Upper lobe of left lung (tissue), 6 donors: ENCODE measurements around the gene TMEM245. TPM values are rescaled to one million over a fixed set of nuclear protein-coding genes. Genes with fewer than 3 reads are reported as not detected.

Experiments used
- ATAC-seq, 2 donors: fragments of 200-7000 bp; cut with Tn5 transposase; one replicate each; pipeline ENCODE4 v1.9.1; 2022; ENCODE audit warnings: mild to moderate bottlenecking in 2 of 2, moderate library complexity in 2 of 2; ENCODE audit not compliant: low FRiP score in 2 of 2
- DNase-seq, 2 donors: peaks; one replicate each; pipeline ENCODE4 v3.0.0-alpha.2; 2019 to 2020
- H3K27ac ChIP-seq, 4 donors: fragments of 200-600 bp; sonication (generic); one replicate each; pipeline ENCODE4 v1.5.1; 2016 to 2019
- H3K27me3 ChIP-seq, 4 donors: fragments of 200-600 bp; sonication (generic); one replicate each; pipeline ENCODE4 v1.5.1; 2017 to 2019
- H3K36me3 ChIP-seq, 4 donors: fragments of 200-600 bp; sonication (generic); one replicate each; pipeline ENCODE4 v1.5.1; 2016 to 2019
- H3K4me1 ChIP-seq, 4 donors: fragments of 200-600 bp; sonication (generic); one replicate each; pipeline ENCODE4 v1.5.1; 2018 to 2019
- H3K4me3 ChIP-seq, 4 donors: fragments of 200-600 bp; sonication (generic); one replicate each; pipeline ENCODE4 v1.5.1; 2017 to 2019; ENCODE audit warnings: mild to moderate bottlenecking in 2 of 4, moderate library complexity in 1 of 4
- H3K9me3 ChIP-seq, 4 donors: fragments of 200-600 bp; sonication (generic); one replicate each; pipeline ENCODE4 v1.5.1; 2018 to 2019
- EP300 ChIP-seq, 4 donors: sonication (generic); formaldehyde crosslinking; IDR thresholded peaks; one replicate each; pipeline ENCODE4 v1.5.1; 2017; ENCODE audit warnings: antibody characterized with exemption in 4 of 4, control low read depth in 2 of 4
- POLR2A ChIP-seq, 4 donors: fragments of 450-650 bp; IDR thresholded peaks; one replicate each; pipeline ENCODE4 v1.5.1; 2016 to 2017; ENCODE audit warnings: antibody characterized with exemption in 4 of 4, mild to moderate bottlenecking in 2 of 4
- POLR2AphosphoS5 ChIP-seq, 2 donors: sonication (generic); formaldehyde crosslinking; IDR thresholded peaks; one replicate each; pipeline ENCODE4 v1.5.1; 2017; ENCODE audit warnings: antibody characterized with exemption in 2 of 2
- WGBS, 2 donors: methylation state at CpG; one replicate each; pipeline ENCODE4 v1.1.5; 2017 to 2018; 5-methylcytosine and 5-hydroxymethylcytosine counted together
- total RNA-seq, 6 donors: library from RNA; depleted of rRNA in 4 of 6; stranded (reverse); fragments of >200 nt in 4 of 6; gene quantifications; one replicate each; pipeline versions ENCODE4 v1.1.0 to v1.2.1, GENCODE V29; 2016 to 2021
- TF ChIP-seq, protein P1 (sequence below), 6 experiments: fragments of 450-650 bp in 4 of 6; fragments of 200-600 bp in 2 of 6; sonication (generic) in 2 of 6; IDR thresholded peaks; one replicate each; pipeline ENCODE4 v1.5.1; 2016 to 2019; ENCODE audit warnings: antibody characterized with exemption in 6 of 6
- donor health status: DM: no; HTN: no; CAD: no; lungs with moderate emphysema.
- donor health status: DM: no; HTN: yes; CAD: no; lungs with severe emphysema.

TMEM245 gene
- total RNA-seq, 6 donors from 2014 or later: 54.5 to 203 (median 88.7) TPM

DNA sequence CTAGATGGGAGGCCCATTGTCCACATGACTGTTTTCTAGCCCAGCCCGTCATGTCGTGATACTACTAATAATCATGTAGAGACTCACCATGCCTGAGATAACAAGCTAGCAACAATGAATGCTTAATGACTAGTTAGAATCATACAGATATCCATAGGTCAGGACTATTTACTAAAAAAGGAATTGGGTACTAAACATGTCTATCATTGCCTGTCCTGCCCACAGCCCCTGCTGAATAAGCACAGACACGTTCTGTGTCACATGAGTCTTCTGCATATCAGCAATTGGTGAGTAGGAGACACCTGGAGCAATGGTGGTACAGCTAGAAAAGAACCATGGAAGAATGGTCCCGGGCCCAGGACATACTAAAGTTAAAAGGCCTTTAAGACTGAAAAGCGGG lies 29.3 kb upstream of the TMEM245 start:
- 89 to 95% methylated on average over 5 of the region's 5 CpGs for WGBS, 2 donors
- peaks cover 0 to 7% (median 2%) of the 10 kb centered on the region in 4 donors for H3K9me3 ChIP-seq
- H3K27me3 ChIP-seq: no peaks in the 10 kb centered on the region
- H3K4me1 ChIP-seq: no peaks in the 10 kb centered on the region
- H3K27ac ChIP-seq: no peak overlapping the region
- DNase-seq (no peak), ATAC-seq (no peak)
- H3K4me3 ChIP-seq: no peak overlapping the region
- no peak for TF ChIP-seq EP300 (IDR thresholded peaks at IDR 0.05)
- TF ChIP-seq, protein P1, sequence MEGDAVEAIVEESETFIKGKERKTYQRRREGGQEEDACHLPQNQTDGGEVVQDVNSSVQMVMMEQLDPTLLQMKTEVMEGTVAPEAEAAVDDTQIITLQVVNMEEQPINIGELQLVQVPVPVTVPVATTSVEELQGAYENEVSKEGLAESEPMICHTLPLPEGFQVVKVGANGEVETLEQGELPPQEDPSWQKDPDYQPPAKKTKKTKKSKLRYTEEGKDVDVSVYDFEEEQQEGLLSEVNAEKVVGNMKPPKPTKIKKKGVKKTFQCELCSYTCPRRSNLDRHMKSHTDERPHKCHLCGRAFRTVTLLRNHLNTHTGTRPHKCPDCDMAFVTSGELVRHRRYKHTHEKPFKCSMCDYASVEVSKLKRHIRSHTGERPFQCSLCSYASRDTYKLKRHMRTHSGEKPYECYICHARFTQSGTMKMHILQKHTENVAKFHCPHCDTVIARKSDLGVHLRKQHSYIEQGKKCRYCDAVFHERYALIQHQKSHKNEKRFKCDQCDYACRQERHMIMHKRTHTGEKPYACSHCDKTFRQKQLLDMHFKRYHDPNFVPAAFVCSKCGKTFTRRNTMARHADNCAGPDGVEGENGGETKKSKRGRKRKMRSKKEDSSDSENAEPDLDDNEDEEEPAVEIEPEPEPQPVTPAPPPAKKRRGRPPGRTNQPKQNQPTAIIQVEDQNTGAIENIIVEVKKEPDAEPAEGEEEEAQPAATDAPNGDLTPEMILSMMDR (IDR thresholded peaks at IDR 0.05): no peak
- TF ChIP-seq POLR2AphosphoS5 (IDR thresholded peaks at IDR 0.05): no peak
- no peak for TF ChIP-seq POLR2A (IDR thresholded peaks at IDR 0.05)
- H3K36me3 ChIP-seq: no peaks in the 10 kb centered on the region

DNA sequence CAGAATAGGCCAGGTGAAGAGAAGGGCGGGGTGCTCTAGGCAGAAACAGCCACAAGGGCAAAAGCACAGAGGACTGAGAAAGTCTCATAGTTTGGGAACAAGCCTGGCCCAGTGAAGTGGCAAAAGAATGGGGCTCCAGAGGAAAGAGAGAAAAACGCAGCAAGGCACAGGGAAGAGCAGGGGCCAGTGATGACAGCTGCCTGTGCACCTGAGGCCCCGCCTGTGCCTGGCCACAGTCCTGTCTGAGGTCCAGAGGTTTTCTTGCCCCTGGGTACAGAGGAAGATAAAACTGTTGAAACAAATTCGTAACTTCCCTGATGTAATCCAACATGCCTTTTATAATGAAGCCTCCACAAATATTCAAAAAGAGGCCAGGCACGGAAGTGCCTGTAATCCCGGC lies 25.3 kb upstream of the TMEM245 start:
- TF ChIP-seq EP300 (IDR thresholded peaks at IDR 0.05) (no peak), POLR2AphosphoS5 (IDR thresholded peaks at IDR 0.05) (no peak), POLR2A (IDR thresholded peaks at IDR 0.05) (no peak)
- TF ChIP-seq, protein P1 (IDR thresholded peaks at IDR 0.05): no peak
- Histone ChIP-seq H3K4me3 (no peak overlapping the region), H3K9me3 (no peaks in the 10 kb centered on the region), H3K36me3 (no peaks in the 10 kb centered on the region), H3K27ac (no peak overlapping the region), H3K27me3 (no peaks in the 10 kb centered on the region), H3K4me1 (no peaks in the 10 kb centered on the region)
- DNase-seq (no peak), ATAC-seq (no peak)
- 89% methylated on average over 6 of the region's 6 CpGs for WGBS, 2 donors

DNA sequence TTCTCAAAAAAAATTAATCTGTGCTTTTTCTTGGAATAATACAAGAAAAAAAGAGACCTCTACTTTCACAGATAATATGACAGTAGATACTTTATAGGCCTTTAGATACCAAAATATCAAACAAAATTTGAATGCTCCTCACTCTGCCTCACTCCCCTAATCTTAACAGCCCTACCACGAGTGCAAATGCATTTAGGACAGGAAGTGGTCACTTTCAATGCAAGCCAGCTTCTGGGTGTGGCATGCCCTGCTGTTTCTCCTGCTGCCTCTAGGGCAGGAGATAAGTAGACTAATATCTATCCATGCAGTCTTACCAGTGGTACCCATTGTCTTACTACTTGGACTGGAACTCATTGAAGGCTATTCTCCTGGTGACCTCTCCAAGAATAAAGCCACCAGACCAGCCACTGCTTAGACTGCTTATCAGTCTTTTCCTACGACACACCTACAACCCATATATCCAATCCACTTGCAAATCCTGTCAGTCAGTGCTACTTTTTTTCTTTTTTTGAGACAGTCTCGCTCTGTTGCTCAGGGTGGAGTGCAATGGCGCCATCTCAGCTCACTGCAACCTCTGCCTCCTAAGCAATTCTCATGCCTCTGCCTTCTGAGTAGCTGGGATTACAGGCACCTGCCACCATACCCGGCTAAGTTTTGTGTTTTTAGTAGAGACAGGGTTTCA lies 24.3 kb upstream of the TMEM245 start:
- no peaks in the 10 kb centered on the region for H3K36me3 ChIP-seq
- ATAC-seq: no peak
- no peak for DNase-seq
- H3K4me1 ChIP-seq: no peaks in the 10 kb centered on the region
- no peaks in the 10 kb centered on the region for H3K27me3 ChIP-seq
- WGBS, 2 donors: 73 to 78% methylated on average over 5 of the region's 5 CpGs
- no peak overlapping the region for H3K4me3 ChIP-seq
- H3K27ac ChIP-seq: no peak overlapping the region
- H3K9me3 ChIP-seq: no peaks in the 10 kb centered on the region
- TF ChIP-seq, protein P1 (IDR thresholded peaks at IDR 0.05): peak in 1 of 6 experiments; percentile 28
- TF ChIP-seq EP300 (IDR thresholded peaks at IDR 0.05): no peak

DNA sequence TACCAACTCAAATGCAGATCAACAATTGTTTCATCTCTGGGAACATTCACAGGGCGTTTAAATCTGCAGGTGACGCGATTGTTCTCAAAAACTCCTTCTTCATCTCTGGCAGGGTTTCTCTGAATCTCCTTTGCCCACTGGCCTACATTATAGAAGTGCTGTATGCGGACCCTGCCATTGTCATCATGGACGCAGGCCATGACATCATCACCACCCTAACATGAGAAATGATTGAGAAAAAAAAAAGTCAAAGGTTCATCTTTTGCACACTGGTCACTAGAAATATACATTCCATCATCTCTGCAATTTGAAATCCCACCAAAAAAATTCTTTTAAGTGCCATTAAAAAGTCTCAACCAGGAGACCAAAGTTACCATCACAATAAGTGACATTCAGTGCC lies 21.6 kb upstream of the TMEM245 start:
- no peaks in the 10 kb centered on the region for H3K36me3 ChIP-seq
- H3K9me3 ChIP-seq: no peaks in the 10 kb centered on the region
- H3K4me3 ChIP-seq: no peak overlapping the region
- WGBS, 2 donors: 92 to 94% methylated on average over 5 of the region's 5 CpGs
- no peaks in the 10 kb centered on the region for H3K4me1 ChIP-seq
- ATAC-seq (no peak), DNase-seq (no peak)
- TF ChIP-seq POLR2AphosphoS5 (IDR thresholded peaks at IDR 0.05) (no peak), POLR2A (IDR thresholded peaks at IDR 0.05) (no peak), EP300 (IDR thresholded peaks at IDR 0.05) (no peak)
- TF ChIP-seq, protein P1 (IDR thresholded peaks at IDR 0.05): no peak
- H3K27ac ChIP-seq: no peak overlapping the region
- no peaks in the 10 kb centered on the region for H3K27me3 ChIP-seq

DNA sequence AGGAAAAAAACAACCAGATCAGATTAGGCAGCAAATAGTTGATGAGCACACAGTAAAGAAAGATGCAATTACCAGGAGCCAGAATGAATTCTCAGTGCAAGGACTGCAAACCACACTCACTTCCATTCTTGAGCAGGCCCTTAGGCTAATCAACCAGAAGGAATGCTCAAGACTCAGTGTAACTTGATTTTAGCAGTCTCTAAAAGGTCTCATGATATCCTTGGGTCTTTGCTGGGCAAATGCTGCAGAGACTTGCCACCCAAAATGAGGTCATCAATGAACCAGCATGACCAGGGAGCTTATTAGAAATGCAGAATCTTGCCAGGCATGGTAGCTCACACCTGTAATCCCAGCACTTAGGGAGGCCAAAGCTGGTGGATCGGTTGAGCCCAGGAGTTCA lies 20.1 kb upstream of the TMEM245 start:
- TF ChIP-seq EP300 (IDR thresholded peaks at IDR 0.05): no peak
- TF ChIP-seq, protein P1 (IDR thresholded peaks at IDR 0.05): no peak
- no peak for TF ChIP-seq POLR2AphosphoS5 (IDR thresholded peaks at IDR 0.05)
- no peak for TF ChIP-seq POLR2A (IDR thresholded peaks at IDR 0.05)
- Histone ChIP-seq H3K9me3 (no peaks in the 10 kb centered on the region), H3K4me1 (no peaks in the 10 kb centered on the region), H3K27ac (no peak overlapping the region), H3K36me3 (no peaks in the 10 kb centered on the region), H3K27me3 (no peaks in the 10 kb centered on the region), H3K4me3 (no peak overlapping the region)
- WGBS, 2 donors: 83% methylated on average over 1 of the region's 1 CpG; no CpG with 5 or more reads in 1 of the 2 donors
- DNase-seq (no peak), ATAC-seq (no peak)
